ENCODE results near the gene SLC25A46. TPM values are rescaled to one million over a fixed set of nuclear protein-coding genes. Genes with fewer than 3 reads are reported as not detected.
"Not testable (repeated sequence)": the region's sequence is repeated elsewhere in the genome, so short reads cannot be mapped to it uniquely, and the experiment has no call there.

The SLC25A46 gene
- total RNA-seq, 1 donor from 2014 or later: 45.0 TPM

GRCh38 chr5:110757118-110757729 lies 18.4 kb downstream of the SLC25A46 start:
- DNase-seq (ENCODE audit: low spot score): no peak

GRCh38 chr5:110760158-110760557 lies 21.4 kb downstream of the SLC25A46 start:
- no peak for DNase-seq (ENCODE audit: low spot score)

- no peak for DNase-seq (ENCODE audit: low spot score)
Observed at GRCh38 chr5:110768138-110768860, 29.5 kb downstream of the SLC25A46 start.

GRCh38 chr5:110769000-110769681 lies 30.3 kb downstream of the SLC25A46 start:
- no peak for DNase-seq (ENCODE audit: low spot score)

DNA sequence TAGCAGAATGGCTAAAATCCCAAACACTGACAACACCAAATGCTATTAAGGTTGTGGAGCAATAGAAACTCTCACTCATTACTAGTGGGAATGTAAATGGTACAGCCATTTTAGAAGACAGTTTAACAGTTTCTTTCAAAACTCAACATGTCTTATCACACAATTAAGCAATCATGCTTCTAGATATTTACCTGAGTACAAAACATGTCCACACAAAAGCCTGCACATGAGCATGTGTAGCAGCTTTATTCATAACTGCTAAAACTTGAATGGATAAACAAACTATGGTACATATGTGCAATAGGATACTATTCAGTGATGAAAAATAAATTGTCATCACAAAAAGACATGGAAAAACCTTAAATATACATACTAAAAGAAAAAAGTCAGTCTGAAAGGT lies 31.5 kb downstream of the SLC25A46 start:
- no peak for DNase-seq (ENCODE audit: low spot score)

DNA sequence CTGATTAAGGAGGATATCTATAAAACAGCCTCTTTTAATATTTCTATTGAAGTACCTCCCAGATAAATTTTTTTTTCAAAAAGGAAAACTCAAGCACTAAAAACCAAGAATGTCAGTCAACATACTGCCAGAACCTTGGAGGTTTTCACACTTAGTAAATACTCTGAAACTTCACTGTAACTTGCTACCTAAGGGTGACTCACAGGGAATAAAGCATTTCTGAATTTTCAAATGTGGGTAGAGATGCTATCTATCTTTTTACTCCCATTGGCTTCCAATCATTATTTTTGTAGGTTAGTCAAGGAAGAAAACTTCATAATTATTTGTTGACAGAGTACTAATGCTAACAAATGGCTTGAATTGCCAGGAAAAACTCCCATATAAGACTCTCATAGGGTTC lies 46.1 kb downstream of the SLC25A46 start:
- DNase-seq (ENCODE audit: low spot score): no peak

DNA sequence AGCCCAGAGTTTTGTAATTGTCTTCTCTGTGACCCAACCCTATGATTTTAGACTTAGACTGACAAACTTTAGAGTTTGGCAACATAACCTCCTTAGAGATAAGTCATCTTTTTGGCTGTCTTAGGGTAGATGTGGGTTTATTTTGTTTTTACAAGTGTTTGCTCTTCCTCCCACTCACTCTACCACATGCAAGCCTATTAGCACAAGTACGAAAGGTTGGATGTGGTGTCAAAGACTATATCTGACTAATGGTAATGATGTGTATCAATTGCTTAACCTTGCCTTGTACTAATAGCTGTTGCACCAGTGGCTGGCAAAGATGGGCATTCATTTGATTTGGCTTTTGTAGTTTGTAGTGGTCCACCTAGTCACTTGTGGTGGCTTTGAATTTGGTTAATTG lies 46.5 kb downstream of the SLC25A46 start:
- DNase-seq (ENCODE audit: low spot score): no peak

DNA sequence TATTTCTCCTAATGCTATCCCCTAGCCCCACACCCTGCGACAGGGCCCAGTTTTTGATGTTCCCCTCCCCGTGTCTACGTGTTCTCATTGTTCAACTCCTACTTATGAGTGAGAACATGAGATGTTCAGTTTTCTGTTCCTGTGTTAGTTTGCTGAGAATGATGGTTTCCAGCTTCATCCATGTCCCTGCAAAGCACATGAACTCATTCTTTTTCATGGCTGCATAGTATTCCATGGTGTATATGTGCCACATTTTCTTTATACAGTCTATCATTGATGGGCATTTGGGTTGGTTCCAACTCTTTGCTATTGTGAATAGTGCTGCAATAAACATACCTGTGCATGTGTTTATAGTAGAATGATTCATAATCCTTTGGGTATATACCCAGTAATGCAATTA lies 49.2 kb downstream of the SLC25A46 start:
- DNase-seq (ENCODE audit: low spot score): not testable (repeated sequence)

GRCh38 chr5:110790673-110791072 lies 51.9 kb downstream of the SLC25A46 start:
- DNase-seq (ENCODE audit: low spot score): no peak

DNA sequence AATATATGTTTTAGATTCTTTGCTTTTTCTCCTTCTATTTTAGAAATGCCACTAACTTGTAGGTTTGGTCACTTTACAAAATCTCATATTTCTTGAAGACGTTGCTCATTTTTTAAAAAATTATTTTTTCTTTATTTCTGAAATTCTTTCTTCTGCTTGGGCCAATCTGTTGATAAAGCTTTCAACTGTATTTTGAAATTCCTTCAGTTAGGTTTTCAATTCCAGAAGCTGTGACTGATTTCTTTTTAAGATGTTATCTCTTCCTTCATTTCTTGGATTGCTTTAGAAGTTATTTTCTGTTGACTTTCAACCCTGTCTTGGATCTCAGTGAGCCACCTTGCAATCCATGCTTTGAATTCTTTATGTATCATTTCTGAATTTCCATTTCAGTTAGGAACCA lies 64.2 kb downstream of the SLC25A46 start:
- DNase-seq (ENCODE audit: low spot score): no peak

DNA sequence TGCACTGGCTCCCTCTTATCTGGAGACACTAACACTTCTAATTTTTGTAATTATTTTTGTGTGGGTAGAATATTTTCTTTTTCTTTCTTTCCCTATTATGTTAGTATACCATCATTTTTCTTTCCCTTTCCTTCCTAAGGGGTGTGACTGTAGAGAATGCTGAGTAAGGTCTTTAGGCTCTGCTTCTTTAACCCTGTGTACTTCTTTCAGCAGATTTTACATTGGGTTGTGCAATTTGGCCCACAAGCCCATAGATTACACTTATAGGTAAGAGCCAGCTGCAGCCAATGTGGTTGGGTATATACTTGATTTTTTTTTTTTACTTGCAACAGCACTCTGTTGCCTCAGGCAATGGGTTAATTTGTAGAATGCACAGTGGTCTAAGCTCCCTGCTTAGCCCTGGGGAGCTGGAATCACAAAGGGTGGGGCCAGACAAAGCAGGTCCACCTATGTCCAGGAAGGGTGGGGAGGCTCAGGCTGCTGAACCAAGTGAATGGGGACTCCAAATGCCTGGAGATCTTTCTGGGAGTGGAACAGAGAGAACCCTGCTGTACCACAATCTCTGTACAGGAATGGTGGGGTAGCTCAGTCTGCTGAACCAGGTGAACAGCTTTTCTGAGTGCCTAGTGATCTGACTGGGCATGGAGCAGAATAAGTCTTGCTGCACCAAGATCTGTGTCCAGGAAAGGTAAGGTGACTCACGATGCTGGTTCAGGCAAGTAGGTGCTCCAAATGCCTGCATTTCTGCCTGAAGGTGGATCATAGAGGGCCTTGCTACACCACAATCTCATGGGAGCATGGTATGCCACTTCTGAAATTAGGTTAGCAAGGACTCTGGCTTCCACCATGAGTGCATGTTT lies 64.9 kb downstream of the SLC25A46 start:
- no peak for DNase-seq (ENCODE audit: low spot score)

DNA sequence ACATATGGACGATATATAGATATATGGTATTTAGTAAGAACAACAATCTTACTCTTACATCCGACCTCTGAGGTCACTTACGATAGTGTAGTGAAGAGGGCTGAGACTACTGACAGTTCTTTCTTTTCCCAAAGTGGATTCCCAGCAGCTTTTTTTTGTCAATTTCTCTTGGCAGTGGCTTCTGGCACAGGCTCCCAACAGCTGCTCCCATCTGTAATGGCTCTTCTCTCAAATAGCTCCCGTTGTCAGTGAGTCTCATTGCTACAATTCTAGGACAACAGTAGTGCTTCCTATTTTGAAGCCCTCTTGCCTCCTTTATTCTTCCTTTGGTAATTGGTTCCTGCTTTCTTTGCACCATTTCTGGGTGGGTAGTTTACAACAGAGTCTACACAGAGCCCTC lies 68.4 kb downstream of the SLC25A46 start:
- DNase-seq (ENCODE audit: low spot score): no peak

- no peak for DNase-seq (ENCODE audit: low spot score)
Observed at GRCh38 chr5:110809006-110809405, 70.2 kb downstream of the SLC25A46 start.

Other genes with a start within 250 kb of the SLC25A46 start
- gene TMEM232, start 12.3 kb upstream of the SLC25A46 start, total RNA-seq: 5.7 TPM

Data from ureter (tissue), 1 donor.